Measurements from ENCODE around the gene DCLK2.

Gene DCLK2

DNA sequence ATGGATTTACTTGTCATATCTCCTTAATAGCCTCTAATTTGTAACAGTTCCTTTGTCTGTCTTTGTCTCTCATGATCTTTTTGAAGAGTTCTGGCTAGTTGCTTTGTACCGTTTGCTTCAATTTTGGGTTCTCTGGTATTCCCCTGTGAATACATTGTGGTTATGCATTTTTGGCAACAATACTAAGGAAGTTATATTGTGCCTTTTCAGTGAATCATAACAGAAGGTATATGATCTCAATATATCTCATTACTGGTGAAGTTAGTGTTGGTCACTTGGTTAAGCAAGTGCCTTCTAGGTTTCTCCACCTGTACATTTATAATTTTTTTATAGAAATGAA is 48.6 kb downstream of the DCLK2 start:
- H3K4me3 ChIP-seq (ENCODE audit: low read depth, low read length, poor library complexity, severe bottlenecking) = no peak overlapping the region
- TF ChIP-seq, protein P1, sequence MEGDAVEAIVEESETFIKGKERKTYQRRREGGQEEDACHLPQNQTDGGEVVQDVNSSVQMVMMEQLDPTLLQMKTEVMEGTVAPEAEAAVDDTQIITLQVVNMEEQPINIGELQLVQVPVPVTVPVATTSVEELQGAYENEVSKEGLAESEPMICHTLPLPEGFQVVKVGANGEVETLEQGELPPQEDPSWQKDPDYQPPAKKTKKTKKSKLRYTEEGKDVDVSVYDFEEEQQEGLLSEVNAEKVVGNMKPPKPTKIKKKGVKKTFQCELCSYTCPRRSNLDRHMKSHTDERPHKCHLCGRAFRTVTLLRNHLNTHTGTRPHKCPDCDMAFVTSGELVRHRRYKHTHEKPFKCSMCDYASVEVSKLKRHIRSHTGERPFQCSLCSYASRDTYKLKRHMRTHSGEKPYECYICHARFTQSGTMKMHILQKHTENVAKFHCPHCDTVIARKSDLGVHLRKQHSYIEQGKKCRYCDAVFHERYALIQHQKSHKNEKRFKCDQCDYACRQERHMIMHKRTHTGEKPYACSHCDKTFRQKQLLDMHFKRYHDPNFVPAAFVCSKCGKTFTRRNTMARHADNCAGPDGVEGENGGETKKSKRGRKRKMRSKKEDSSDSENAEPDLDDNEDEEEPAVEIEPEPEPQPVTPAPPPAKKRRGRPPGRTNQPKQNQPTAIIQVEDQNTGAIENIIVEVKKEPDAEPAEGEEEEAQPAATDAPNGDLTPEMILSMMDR (IDR thresholded peaks at IDR 0.05; ENCODE audit: low read length) = no peak
- no peak for TF ChIP-seq EZH2 (IDR thresholded peaks at IDR 0.05; ENCODE audit: borderline replicate concordance, low read length)
- H3K79me2 ChIP-seq (ENCODE audit: insufficient read depth, low read length) = no peaks in the 10 kb centered on the region
- no peaks in the 10 kb centered on the region for H3F3A ChIP-seq (ENCODE audit: insufficient read depth, low read length)
- no peak overlapping the region for H3K4me2 ChIP-seq (ENCODE audit: low read length)
- H3K9me2 ChIP-seq (ENCODE audit: low read depth, low read length) = no peaks in the 10 kb centered on the region
- H3K9me3 ChIP-seq (ENCODE audit: low read length) = no peaks in the 10 kb centered on the region
- H3K4me1 ChIP-seq (ENCODE audit: insufficient read depth, low read length, severe bottlenecking) = peaks cover 6% of the 10 kb centered on the region
- H3K9ac ChIP-seq (ENCODE audit: low read length) = no peak overlapping the region
- no peak overlapping the region for H2AFZ ChIP-seq (ENCODE audit: low read length)
- no peak overlapping the region for H3K27ac ChIP-seq (ENCODE audit: low read depth, low read length, poor library complexity, severe bottlenecking)
- H4K20me1 ChIP-seq (ENCODE audit: insufficient read depth, low read length) = no peaks in the 10 kb centered on the region
- no peaks in the 10 kb centered on the region for H3K36me3 ChIP-seq (ENCODE audit: insufficient read depth, low read length)
- no peaks in the 10 kb centered on the region; the same call in 1 of the 2 replicates for H3K27me3 ChIP-seq (ENCODE audit: insufficient read depth, low read length)

DNA sequence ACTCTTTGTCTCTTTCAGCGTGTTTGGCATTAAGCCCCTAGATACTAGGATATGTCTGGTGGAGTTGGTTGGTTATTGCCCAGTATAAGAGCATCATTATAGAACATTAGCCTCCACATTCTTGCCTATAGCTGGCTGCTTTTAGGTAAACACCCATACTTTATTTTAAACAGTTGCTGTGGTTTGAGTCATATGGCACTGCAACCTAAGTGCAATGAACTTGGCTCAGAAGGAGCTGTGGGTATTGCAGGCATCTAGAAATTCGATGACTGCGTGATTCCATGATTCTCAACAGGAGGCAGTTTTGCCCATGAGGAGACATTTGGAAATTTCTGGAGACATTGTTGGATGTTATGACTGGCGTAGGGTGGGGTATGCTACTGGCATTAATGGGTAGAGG is 49.5 kb downstream of the DCLK2 start:
- Histone ChIP-seq H4K20me1 (ENCODE audit: insufficient read depth, low read length) (no peaks in the 10 kb centered on the region), H3K9me2 (ENCODE audit: low read depth, low read length) (no peaks in the 10 kb centered on the region), H2AFZ (ENCODE audit: low read length) (no peak overlapping the region), H3K27ac (ENCODE audit: low read depth, low read length, poor library complexity, severe bottlenecking) (no peak overlapping the region), H3K36me3 (ENCODE audit: insufficient read depth, low read length) (no peaks in the 10 kb centered on the region), H3K4me1 (ENCODE audit: insufficient read depth, low read length, severe bottlenecking) (peaks cover 6% of the 10 kb centered on the region), H3K4me3 (ENCODE audit: low read depth, low read length, poor library complexity, severe bottlenecking) (no peak overlapping the region), H3K4me2 (ENCODE audit: low read length) (no peak overlapping the region), H3K9ac (ENCODE audit: low read length) (no peak overlapping the region), H3F3A (ENCODE audit: insufficient read depth, low read length) (no peaks in the 10 kb centered on the region), H3K27me3 (ENCODE audit: insufficient read depth, low read length) (no peaks in the 10 kb centered on the region; the same call in 1 of the 2 replicates), H3K9me3 (ENCODE audit: low read length) (no peaks in the 10 kb centered on the region), H3K79me2 (ENCODE audit: insufficient read depth, low read length) (no peaks in the 10 kb centered on the region)
- TF ChIP-seq, protein P1 (IDR thresholded peaks at IDR 0.05; ENCODE audit: low read length) = no peak
- TF ChIP-seq EZH2 (IDR thresholded peaks at IDR 0.05; ENCODE audit: borderline replicate concordance, low read length) = no peak

DNA sequence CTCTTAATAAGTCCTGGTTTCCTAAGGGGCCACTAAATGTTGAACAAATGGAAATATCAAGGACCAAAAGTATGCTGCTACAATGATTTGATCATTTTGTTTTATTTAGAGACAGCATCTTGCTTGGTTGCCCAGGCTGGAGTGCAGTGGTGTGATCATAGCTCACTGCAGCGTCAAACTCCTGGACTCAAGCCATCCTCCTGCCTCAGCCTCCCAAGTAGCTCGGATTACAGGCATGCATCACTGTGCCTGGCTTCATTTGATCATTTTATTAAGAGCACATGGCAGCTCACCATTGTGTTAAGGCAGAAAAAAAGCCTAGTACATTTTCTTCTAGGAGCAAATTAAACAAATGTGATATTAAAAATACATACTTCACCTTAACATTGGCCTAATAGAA is 52.7 kb downstream of the DCLK2 start:
- H3F3A ChIP-seq (ENCODE audit: insufficient read depth, low read length) = no peaks in the 10 kb centered on the region
- H2AFZ ChIP-seq (ENCODE audit: low read length) = no peak overlapping the region
- H3K4me2 ChIP-seq (ENCODE audit: low read length) = no peak overlapping the region
- no peak for TF ChIP-seq EZH2 (IDR thresholded peaks at IDR 0.05; ENCODE audit: borderline replicate concordance, low read length)
- TF ChIP-seq, protein P1 (IDR thresholded peaks at IDR 0.05; ENCODE audit: low read length) = no peak
- no peaks in the 10 kb centered on the region for H3K79me2 ChIP-seq (ENCODE audit: insufficient read depth, low read length)
- H4K20me1 ChIP-seq (ENCODE audit: insufficient read depth, low read length) = no peaks in the 10 kb centered on the region
- no peaks in the 10 kb centered on the region for H3K9me3 ChIP-seq (ENCODE audit: low read length)
- no peak overlapping the region for H3K9ac ChIP-seq (ENCODE audit: low read length)
- H3K9me2 ChIP-seq (ENCODE audit: low read depth, low read length) = no peaks in the 10 kb centered on the region
- no peaks in the 10 kb centered on the region for H3K36me3 ChIP-seq (ENCODE audit: insufficient read depth, low read length)
- H3K27me3 ChIP-seq (ENCODE audit: insufficient read depth, low read length) = no peaks in the 10 kb centered on the region; the same call in 1 of the 2 replicates
- no peak overlapping the region for H3K27ac ChIP-seq (ENCODE audit: low read depth, low read length, poor library complexity, severe bottlenecking)
- peaks cover 6% of the 10 kb centered on the region for H3K4me1 ChIP-seq (ENCODE audit: insufficient read depth, low read length, severe bottlenecking)
- H3K4me3 ChIP-seq (ENCODE audit: low read depth, low read length, poor library complexity, severe bottlenecking) = no peak overlapping the region

Measured in OCI-LY1 (cell line).